NCI-H510A (cell line): ENCODE data around the gene TMED5.
"Not testable (repeated sequence)": the region's sequence is repeated elsewhere in the genome, so short reads cannot be mapped to it uniquely, and the experiment has no call there.

Experiments
- DNase-seq: peaks from one replicate; lab custom pipeline; 2025; lab: John Stamatoyannopoulos, UW

TMED5 gene

DNA sequence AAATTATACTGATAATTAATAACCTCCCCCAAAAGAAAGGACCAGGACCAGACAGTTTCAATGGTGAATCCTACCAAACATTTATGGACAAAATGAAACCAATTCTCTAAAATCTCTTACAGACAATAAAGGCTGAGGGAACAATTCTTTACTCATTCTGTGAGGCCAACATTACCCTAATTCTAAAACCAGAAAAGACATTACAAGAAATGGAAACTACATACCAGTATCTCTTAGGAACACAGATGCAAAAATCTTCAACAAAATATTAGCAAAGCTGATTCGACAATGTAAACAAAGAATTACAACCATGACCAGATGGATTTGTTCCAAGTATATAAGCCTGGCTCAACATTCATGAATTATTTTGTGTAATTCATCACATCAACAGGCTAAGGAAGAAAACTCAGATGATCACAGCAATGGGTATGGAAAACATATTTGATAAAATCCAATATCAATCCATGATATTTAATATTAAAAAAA is 8.6 kb downstream of the TMED5 start:
- no peak for DNase-seq

DNA sequence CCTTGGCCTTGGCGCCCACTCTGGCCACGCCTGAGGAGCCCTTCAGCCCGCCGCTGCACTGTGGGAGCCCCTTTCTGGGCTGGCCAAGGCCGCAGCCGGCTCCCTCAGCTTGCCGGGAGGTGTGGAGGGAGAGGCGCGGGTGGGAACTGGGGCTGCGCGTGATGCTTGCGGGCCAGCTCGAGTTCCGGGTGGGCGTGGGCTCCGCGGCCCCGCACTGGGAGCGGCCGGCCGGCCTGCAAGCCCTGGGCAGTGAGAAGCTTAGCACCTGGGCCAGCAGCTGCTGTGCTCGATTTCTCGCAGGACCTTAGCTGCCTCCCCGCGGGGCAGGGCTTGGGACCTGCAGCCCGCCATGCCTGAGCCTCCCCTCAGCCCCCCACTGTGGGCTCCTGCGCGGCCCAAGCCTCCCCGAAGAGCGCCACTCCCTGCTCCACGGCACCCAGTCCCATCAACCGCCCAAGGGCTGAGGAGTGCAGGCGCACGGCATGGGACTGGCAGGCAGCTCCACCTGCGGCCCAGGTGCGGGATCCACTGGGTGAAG is 10.0 kb downstream of the TMED5 start:
- not testable (repeated sequence) for DNase-seq

DNA sequence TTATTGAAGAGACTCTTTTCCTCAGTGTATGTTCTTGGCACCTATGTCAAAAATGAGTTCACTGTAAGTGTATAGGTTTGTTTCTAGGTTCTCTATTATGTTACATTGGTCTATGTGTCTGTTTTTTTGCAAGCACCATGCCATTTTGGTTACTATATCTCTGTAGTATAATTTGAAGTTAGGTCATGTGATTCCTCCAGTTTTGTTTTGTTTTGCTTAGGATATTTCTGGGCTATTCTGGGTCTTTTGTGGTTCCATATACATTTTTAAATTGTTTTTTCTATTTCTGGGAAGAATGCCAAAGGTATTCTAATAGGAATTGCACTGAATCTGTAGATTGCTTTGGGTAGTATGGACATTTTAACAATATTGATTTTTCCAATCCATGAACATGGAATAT is 13.2 kb downstream of the TMED5 start:
- DNase-seq: no peak

DNA sequence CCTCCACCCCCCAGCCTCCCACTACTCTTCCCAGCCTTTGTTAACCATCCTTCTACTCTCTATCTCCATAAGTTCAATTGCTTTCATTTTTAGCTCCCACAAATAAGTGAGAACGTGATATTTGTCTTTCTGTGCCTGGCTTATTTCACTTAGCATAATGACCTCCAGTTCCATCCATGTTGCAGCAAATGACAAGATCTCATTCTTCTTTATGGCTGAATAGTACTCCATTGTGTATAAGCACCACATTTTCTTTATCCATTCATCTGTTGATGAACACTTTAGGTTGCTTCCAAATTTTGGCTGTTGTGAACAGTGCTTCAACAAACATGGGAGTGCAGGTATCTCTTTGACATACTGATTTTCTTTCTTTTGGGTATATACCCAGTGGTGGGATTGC is 14.3 kb downstream of the TMED5 start:
- DNase-seq: not testable (repeated sequence)

DNA sequence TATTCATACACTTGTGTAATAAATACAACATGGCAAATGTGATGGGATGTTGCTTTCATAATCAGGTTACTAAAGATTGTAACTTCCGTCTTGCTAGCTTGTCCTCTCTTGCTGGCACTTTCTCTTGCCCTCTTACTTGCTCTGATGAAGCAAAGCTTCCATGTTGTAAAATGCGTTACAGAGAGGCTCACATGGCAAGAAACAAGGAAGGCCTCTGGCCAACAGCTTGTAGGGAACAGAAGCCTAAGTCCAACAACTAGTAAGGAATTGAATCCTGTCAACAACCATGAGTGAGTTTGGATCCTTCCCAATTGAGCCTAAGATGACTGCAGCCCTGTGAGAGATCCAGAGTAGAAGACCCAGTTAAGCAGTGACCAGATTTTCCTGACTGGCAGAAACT is 15.4 kb downstream of the TMED5 start:
- no peak for DNase-seq

DNA sequence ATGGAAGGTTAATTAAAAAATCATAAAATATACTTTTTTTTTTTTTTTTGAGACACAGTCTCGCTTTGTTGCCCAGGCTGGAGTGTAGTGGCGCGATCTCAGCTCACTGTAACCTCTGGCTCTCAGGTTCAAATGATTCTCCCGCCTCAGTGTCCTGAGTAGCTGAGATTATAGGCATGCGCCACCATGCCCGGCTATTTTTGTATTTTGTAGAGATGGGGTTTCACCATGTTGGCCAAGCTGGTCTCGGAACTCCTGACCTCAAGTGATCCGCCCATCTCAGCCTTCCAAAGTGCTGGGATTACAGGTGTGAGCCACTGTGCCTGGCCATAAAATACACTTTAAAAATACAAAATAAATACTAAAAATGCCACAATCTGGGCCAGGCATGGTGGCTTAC is 16.9 kb downstream of the TMED5 start:
- not testable (repeated sequence) for DNase-seq

DNA sequence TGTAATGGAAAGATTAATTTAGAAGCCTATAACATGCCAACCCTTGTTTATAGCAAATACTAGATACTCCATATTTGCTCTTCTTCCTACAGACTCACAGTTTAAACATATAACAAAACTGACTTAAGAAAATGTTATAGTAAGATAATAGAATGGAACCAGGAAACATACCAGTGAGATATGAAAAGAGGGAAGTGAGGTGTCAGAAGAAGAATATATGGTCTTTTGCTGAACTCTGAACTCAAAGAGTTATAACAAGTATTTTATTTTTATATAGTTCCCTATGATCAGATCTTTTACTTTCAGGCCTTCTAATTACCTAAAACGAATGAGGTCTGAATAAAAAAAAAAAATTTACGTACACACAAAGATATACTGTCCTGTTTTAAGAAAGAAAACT is 20.9 kb downstream of the TMED5 start:
- DNase-seq: no peak

DNA sequence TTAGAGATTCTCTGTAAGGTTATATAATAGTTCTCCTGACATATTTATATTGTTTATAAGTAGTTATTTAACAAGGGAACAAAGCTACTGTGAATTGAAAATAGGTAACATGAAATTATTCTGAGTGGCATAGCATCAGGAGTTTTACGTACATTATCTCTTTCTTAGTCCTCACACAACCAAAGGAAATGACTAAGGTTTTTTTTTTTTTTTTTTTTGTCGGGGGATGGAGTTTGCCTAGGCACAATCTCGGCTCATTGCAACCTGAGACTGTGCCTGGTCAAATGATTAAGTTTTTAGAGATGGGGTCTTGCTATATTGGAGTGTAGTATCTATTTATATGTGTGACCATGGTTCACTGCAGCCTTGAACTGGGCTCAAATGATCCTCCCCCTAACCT is 24.9 kb downstream of the TMED5 start:
- DNase-seq: no peak

DNA sequence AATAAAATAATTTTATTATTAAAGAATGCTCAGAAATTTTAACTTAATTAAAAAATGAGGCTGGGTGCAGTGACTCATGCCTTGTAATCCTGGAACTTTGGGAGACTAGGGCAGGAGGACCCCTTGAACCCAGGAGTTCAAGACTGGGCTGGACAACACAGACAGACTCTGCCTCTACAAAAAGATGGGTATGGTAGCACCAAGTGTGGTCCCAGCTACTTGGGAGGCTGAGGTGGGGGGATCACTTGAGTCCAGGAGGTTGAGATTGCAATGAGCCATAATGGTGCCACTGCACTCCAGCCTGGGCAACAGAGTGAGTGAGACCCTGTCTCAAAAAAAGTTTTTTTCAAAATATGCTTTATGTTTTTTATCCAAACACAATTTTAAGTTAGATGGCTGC is 25.3 kb downstream of the TMED5 start:
- DNase-seq: no peak

DNA sequence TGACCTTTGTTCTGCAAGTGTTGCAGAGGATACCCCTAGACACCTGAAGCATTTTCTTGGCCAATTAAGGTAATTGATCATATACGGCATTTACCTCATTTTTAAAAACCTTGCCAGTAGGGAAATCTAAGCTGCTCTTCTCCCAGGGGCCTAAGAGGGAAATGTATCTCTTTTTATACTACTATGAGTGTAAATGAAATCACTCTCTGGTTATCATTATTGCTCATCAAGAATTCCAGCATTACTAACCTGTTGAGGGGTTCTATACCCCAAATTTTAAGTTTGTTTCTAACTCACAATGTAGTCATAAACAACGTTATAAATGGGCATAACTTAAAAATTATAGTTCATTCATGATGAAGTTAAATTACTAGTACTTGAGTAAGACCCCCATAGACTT is 27.4 kb downstream of the TMED5 start:
- DNase-seq: no peak

DNA sequence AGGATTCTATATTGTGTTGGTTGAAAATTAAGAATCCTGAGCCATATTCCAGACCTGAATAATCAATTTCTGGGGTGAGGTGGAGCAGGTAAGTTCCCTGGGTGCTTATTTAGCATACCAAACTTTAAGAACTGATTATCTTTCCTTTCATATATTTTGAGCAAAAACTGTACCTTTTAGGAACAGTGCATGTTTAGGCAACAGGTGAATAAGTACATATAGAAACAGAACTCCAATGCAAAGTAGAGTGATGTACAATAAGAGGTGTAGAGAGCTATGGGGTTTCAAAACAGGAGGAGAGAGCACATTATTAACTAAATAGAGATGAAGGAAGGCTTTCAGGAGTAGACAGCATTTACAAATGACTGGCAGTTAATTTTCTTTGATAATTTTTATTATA is 28.7 kb downstream of the TMED5 start:
- DNase-seq: no peak

DNA sequence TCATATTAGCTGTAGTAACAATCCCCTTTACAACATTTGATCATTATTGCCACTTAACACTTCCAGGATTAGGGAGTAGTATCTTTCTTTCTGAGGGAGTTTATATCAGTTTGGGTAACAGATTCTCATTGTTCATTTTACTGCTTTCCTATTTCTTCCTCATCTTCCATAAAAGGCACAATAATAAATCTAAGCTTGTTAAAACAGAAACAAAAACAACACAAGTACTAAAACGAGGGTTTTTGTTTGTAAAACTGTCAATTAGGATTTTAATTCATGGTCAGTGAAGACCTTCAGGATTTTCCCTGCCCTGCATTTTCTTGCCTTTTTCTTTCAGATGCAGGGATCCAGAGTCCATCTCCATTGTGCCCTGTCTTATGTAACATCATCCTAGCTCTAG is 29.5 kb downstream of the TMED5 start:
- no peak for DNase-seq

DNA sequence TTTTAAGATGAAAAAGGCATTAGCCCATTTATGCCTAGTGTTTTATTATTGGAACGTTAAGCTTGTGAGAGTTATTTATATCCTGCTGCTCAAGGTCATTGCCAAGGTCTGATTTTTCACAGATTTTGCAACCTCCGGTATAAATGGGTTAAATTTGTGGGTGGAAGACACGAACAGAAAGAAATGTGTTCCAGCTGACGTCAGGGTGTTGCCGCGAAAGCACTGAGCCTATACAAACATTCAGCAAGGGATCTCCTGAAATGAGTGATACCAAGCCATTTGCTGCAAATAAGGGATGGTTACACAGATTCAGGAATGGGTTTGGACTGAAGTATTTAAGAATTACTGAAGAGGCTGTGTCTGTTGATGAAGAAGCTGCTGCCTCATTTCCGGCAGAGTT is 32.2 kb downstream of the TMED5 start:
- no peak for DNase-seq

DNA sequence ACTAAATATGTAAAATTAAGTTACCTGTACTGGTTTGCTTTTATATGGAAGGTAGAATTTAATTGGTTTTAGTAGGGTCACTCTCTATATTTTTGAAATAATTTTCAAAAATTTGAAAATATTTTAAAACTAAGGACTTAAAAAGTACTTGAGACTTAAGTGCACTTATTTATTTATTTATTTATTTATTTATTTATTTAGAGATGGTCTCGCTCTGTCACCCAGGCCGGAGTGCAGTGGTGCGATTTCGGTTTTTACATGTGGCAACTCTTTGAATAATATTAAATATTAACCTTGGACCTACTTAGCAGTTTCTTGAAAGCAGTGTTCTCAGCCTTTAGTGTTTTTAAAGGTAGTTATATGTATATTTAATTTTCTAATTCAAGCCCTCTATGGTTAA is 36.4 kb downstream of the TMED5 start:
- DNase-seq: no peak

DNA sequence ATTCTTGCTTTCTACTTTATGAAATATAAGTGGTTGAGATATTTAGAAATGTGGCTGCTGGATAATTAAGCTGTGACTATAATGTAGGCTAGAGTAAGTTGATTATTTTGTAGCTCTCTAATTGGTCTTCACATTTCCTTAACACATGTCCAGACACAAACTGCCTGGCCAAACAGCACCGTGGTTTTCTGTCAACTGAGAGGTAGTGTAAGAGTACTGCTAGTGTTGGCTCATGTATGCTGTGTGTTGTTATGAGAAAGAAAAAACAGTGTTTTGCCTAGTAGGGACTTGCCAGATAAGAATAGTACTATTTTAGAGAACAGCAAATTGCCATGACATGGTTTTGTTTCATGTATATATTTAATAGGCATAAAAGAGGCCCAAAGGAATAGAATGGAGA is 37.1 kb downstream of the TMED5 start:
- no peak for DNase-seq

DNA sequence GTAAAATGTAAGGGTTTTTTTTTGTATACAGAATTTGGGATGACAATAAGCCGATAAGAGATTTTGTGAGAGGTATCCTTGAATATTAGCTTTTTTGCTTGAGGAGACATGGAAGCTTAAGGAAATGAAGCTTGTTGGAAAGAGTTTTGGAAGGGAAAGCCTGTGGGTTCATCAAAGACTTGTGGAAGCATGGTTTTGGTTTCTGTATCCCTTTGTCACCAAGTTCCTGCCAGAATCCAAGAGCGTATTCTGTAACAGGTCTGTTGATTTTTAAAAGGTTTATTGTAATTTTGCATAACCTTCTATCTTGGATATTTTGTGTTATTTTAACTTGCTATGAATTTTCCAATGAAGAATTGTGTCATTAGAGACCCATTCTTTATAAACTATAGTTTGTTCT is 38.1 kb downstream of the TMED5 start:
- DNase-seq: no peak

DNA sequence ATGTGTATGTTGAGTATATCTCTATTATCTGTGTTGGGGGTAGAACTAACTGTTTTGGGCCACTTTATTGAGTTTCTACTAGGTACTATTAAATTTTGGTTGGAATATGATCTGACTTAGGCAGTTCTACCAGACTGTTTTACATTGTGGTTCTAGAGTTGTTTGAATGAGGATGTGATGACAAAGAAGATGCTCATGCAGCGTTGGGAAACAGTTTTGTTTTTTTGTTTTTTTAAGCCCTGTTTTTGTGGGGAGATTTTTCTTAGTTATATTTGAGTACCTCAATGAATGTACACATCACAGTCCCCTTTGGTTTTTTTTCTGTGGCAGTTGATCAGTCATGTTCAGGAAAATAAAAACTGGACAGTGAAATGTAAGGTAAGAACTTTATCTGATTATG is 40.1 kb downstream of the TMED5 start:
- no peak for DNase-seq

DNA sequence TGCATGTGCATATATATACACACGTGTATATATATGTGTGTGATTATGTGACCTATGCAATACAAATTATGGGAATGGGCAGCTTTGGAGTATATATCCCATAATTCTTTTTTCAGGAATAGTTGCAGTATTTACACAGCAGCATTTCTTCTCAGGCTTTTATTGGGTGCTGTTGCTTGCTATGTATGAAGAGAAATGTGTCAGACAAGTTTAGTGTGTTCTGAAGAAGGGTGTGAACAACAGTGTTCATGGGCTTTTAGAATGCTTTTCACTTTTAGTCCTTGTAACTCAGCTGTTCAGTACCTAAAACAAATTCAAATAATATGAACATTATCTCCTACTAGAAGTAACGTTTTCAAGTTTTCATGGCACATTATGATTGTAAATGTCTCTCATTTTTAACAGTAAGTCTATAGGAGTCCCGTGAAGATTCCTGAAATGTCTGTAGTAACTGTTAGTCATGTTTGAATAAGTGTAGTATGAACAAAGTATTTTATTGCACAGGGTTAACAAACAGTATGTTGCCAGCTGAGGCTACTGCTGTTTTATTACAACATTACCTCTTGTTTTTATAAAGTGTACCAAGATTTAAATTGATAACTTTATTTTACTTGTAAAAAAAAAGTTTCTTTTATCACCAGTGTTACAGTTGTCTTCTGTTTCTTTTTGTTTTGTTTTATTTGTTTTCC is 42.5 kb downstream of the TMED5 start:
- DNase-seq: no peak

DNA sequence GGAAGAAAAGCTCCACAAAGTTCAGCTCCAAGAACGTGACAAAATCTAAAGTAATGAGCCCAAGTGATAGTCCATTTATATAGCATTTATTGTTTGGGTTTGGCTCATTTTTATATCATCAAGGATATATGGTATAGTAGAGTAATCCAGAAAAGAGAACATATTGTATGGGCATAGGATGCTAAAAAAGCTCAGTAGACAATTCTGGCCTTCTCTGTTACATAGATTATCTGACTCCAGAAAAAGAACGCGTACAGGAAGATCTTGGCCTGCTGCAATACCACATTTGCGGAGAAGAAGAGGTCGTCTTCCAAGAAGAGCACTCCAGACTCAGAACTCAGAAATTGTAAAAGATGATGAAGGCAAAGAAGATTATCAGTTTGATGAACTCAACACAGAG is 43.8 kb downstream of the TMED5 start:
- DNase-seq: no peak

DNA sequence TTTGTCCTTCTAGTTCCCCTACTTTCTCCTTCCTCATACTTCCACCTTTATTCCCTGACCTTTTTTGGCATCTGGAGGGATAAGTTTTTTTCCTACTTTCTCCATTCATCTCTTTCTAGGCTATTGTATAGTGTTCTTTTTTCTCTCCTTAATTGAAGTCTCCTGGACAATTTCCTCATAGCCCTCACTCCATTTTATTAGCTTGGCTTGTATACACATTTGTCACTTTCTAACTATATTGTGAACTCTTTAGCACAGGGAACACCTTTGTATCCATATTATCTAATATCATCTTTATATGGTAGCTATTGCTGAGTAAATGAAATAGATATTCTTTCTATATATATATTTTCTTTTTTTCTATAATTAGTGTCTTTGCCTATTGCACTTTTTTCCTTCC is 47.6 kb downstream of the TMED5 start:
- DNase-seq: no peak

DNA sequence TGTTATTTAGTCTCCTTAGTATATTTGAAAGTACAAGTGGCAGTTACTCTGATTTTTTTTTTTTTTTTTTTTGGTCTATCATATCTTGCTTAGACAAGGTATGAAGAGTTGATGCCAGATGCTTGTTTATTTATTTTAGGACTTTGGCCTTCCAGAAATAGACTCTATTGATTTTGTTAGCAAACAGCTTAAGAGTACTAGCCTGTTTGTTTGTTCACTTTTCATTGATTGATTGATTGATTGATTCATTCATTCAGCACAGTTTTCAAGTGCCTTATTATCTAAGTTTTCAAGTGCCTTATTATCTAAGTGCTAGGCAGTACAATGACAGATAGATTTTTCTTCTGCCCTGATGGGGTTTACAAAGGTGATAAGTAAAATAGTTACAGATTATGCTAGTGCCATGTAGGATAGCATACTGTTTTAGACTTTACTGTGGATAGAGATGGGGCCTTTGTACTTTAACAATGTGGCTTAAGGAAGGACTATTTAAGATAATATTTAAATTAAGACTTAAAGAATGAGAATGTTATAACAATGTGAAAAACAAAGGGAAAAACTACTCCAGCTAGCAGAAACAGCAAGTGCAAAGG is 50.6 kb downstream of the TMED5 start:
- DNase-seq: peak; percentile 14

DNA sequence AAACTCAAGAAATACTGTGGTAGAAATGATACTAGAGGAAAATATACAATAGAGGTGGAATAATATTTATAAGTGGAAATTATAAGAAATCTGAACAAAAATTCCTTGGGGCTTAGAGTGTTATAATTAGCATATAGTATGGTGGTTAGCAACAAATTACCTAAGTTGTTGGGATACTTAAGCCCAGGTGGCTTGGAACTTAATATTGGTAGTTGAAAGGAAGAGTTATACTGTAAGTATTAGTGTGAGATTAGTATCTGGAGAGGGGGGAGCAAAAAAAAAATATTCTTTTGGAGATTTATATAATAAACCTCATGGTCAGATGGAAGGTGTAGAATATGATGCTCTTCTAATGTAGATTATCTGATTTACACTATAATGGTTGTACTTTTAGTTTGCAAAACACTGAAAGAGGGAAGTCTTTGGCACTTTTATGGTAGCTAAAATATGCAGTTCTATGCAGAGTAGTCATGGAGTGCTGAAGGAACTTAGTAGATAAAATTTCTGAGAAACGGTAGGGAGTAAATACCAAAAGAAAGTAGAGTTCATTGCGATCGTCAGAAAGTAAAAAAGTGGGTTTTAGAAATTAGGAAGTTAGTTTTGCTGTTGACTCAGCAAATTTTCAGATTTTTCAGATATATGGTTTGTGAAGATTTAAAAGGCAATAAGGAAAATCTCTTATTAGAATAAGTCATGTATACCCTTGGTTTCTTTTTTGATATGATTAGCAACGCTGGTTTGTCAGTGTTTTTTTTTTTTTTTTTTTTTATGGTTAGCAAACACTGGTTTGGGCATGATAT is 55.5 kb downstream of the TMED5 start:
- no peak for DNase-seq

DNA sequence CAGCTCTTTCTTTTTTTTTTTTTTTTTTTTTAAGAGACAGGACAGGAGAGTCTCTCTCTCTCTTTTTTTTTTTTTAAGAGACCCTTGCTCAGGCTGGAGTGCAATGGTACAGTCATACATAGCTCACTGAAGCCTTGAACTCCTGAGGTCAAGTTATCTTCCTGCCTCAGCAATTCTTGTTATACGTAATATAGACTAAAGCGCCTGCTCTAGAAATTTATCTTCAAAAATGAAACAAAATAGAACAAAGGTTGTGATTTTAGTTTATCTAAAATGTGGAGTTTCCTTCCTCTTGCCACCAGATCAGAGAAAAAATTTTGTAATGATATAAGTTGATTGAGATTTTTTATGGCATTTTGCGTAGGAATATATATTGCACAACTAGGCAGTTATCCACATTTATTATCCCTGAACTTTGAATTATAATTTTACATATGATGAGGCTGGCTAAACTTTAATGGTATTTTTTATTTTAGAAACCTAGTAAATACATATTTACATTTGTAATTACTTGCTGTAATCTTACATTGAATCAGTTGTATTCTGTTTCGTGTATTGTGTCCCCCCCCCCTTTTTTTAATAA is 56.9 kb downstream of the TMED5 start:
- no peak for DNase-seq
